HK-2 (cell line): ENCODE results near the gene SPC25.
"Not testable (repeated sequence)": the region's sequence is repeated elsewhere in the genome, so short reads cannot be mapped to it uniquely, and the experiment has no call there.

ENCODE experiments used
- DNase-seq: peaks from one replicate; pipeline ENCODE4 v3.0.0-alpha.2; 2018; ENCODE audit not compliant: unreplicated experiment

SPC25 gene

GRCh38 chr2:168903888-168904287, 13.7 kb upstream of the SPC25 start:
- DNase-seq = no peak

DNA sequence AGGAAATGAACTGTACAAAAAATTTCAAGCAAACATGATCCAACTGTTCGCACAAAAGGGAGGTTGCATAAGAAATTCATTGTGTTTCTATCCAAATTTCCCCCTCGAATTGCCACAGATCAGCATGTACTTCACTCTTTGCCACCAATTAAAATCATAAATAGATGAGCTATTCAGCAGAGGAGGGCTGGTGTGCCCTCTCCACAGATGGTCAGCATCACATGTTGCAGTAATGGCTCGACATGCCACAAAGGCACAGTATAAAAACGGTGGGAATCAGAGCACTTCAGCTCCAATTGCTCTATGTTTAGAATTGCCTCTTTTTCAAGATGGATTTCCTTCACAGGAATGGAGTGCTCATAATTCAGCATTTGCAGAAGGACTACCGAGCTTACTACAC, 10.8 kb upstream of the SPC25 start, which contains the start of gene G6PC2:
Gene G6PC2 (plus strand): TSS at position 289 of the 400 bp plus-strand sequence. CDS start 41 bp downstream, at position 330.
- no peak for DNase-seq

DNA sequence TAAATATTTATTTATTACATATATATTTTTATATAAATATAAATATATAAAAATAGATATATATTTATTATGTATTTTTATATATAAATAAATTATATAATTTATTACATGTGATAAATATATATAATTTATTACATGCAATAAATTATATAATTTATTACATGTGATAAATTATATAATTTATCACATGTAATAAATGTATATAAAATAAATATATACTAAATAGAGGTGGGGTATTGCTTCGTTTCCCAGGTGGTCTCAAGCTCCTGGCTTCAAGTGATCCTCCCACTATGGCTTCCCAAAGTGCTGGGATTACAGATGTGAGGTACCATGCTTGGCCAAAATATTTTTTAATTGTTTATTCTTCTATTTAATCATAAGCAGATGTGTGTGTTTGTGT, 7.2 kb upstream of the SPC25 start:
- DNase-seq = no peak

- DNase-seq = no peak
Observed at GRCh38 chr2:168896783-168897182, 6.6 kb upstream of the SPC25 start.

DNA sequence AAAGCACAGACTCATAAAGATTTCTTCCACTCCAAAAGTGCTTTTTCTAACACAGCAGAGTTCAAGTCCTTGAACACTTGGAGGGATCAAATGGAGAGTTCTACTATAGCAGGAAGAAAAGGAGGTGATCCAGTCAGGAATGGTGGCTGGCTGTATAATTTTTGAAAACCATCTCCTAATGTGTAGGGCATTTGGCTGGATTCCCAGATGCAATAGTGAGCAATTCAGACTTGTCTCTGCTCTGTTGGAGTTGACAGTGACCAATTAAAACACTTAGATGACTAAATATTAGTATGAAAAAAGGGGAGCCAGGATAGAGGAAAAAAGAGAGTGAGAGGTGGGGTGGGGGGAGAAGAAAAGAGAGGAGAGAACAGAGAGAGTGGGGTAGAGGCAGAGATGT, 5.5 kb upstream of the SPC25 start:
- no peak for DNase-seq

- DNase-seq = no peak
Observed at GRCh38 chr2:168894720-168895119, 4.5 kb upstream of the SPC25 start.

DNA sequence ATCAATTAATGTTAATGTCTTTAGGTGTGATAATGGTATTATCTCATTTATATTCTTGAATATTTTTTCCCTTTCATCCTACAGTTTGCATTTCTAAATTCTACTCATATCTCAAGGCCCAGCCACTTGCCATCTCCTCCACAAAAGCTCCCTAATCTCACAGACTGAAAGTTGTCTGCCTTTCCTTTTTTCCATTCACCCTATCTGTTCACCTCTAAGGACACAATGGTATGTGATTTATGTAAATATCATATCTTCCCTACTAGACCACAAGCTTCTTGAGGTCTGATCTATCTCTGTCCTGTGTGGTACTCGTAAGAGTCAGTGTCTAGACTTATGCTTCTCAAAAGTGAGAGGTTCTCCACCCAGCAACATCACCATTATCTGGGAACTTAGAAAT, 3.9 kb upstream of the SPC25 start:
- DNase-seq = no peak

DNA sequence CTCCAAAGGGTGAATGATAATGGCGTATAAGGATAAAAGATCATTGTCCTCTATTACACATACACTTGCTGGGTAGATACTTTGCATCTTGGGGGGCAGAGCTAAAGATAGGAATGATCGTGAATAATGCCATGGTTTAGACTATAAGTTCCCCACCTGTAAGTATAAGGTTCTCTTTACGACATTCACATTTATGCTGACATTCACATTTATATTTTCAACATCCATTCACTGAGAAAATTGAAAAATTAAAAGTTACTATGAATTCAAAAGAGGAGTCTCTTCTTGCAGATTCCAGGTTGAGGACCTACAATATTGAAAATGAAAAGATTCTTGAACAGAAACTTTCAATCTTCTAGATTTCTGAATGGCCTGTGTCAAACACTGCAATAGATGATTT, 2.1 kb upstream of the SPC25 start:
- no peak for DNase-seq

DNA sequence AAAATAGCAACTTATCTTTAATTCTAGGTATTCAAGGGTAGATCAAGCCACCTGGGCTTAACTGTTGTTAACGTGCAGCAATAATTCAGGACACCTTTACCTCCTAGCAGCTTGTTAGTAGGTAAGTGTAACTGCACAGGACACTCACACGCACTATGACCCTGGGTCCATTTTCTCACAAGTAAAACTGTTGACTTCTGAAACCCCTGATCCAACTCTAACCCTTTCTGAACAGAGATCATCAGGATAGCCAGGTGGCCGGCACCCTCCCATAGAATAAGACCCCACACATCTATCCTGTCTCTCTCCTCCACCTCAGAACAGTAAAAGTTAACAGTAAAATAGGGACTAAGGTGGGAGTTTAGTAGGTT, 610 bp downstream of the SPC25 start:
- no peak for DNase-seq

DNA sequence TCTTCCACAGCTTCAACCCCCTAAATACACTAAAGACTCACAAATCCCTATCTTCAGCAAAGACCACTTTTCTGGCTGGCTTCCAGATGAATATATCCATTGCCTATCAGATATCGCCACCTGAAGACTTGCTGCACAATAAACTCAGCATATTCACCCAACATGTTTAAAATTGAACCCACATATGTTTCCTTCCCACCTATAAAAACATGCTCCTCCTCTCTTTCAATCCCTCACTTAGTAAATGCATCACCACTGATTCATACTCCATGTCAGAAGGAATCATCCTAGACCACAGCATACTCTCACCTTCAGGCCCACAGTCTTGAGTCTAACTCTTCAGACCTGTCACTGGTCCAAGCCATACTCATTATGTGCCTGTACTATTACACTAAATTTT, 5.3 kb downstream of the SPC25 start:
- peak; percentile 4 for DNase-seq

- DNase-seq = not testable (repeated sequence)
Observed at GRCh38 chr2:168882163-168882562, 8.1 kb downstream of the SPC25 start.

DNA sequence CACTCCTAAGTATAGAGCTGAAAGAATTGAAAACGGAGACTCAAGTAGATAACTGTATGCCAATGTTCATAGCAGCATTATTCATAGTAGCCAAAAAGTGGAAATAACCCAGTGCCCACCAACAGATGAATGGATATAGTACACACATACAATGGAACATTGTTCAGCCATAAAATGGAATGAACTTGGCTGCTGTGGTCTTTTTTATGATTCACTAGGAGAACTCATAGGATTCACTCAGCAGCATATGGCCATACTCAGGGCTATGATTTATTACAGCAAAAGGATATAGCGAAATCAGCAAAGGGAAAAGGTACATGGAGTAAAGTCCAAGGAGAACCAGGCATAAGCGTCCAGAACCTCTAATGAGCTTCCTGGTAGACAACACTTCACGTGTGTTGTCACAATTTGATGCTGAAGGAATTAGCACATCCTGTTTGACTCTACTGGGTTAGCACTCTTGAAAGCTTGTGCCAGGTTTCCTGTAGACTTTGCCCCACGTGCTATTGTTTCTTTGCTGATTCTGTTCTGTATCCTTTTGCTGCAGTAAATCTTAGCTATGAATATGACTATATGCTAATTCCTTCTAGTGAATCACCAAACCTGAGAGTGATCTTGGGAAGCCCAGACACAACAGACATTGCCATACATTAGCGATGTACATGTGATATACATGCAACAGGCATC, 15.7 kb downstream of the SPC25 start:
- DNase-seq = no peak

DNA sequence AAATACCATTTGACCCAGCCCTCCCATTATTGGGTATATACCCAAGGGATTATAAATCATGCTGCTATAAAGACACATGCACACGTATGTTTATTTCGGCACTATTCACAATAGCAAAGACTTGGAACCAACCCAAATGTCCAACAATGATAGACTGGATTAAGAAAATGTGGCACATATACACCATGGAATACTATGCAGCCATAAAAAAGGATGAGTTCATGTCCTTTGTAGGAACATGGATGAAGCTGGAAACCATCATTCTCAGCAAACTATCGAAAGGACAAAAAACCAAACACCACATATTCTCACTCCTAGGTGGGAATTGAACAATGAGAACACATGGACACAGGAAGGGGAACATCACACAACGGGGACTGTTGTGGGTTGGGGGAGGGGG, 19.4 kb downstream of the SPC25 start:
- DNase-seq = not testable (repeated sequence)

DNA sequence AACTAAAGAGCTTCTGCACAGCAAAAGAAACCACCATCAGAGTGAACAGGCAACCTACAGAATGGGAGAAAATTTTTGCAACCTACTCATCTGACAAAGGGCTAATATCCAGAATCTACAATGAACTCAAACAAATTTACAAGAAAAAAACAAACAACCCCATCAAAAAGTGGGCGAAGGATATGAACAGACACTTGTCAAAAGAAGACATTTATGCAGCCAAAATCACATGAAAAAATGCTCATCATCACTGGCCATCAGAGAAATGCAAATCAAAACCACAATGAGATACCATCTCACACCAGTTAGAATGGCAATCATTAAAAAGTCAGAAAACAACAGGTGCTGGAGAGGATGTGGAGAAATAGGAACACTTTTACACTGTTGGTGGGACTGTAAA, 19.9 kb downstream of the SPC25 start:
- DNase-seq = not testable (repeated sequence)

- DNase-seq = not testable (repeated sequence)
Observed at GRCh38 chr2:168867164-168867563, 23.1 kb downstream of the SPC25 start.

- no peak for DNase-seq
Observed at GRCh38 chr2:168858146-168858545, 32.1 kb downstream of the SPC25 start.

GRCh38 chr2:168855601-168856000, 34.6 kb downstream of the SPC25 start:
- no peak for DNase-seq

GRCh38 chr2:168854651-168855050, 35.6 kb downstream of the SPC25 start:
- DNase-seq = no peak

- no peak for DNase-seq
Observed at GRCh38 chr2:168853471-168853870, 36.8 kb downstream of the SPC25 start.

DNA sequence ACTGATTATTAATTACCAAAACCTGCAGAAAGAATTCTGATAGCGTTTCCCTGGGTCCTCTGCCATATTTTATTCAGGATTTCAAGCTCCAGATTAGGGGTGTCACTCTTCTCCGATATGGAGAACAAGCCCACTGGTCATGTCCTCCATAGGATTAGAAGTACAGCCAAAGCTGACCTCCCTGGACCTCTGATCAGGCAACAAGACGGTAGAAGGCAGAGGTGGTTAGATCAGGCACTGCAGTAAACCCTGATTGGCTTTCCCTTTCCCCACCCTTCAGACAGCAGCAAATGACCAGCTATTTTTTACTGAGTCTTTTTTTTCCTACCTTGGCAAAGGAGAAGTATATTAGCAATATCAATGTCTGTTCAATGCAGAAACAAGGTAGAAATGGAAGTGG, 37.7 kb downstream of the SPC25 start:
- DNase-seq = no peak

DNA sequence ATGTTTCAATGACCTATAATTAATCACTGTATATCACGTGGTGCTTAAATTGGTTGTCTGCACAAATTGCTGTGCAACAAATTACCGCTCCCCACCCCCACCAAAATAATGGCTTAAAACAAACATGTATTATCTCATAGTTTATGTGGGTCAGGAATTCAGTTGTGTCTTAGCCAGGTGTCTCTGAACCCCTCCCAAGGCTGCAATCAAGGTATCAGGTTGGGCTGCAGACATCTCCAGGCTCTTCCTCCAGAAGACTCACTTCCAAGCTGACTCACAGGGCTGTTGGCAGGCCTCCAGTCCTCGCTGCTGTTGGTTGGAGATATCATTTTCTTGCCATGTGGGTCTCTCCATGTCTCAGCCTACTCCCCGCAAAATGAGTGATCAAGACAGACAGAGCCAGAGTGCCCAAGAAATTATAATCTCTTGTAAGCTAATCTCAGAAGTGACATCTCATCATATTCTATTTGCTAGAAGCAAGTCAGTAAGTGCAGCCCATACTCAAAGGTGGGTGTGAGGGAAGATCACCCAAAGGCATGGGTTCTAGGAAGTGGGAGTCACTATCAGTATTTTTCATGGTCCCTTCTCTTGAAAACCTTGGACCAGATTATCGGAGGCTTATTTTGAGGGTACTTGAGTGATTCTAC, 38.4 kb downstream of the SPC25 start:
- peak; percentile 58 for DNase-seq

DNA sequence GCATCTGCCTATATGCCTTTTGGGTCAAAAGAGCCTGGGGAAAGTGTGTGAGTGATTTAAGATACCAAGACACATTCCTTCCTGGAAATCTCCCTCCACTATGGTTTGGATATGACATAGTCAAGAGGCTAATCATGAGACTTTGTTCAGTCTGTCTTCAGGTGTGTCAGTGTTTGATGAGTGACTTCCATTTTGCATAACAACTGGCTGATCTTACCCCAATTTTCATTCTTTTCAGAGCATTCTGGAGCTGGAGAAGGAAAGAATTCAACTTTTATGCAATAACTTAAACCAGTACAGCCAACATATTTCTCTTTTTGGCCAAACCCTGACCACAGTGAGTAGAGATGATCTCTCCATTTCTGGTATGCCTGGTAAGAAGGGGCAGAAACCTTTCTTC, 39.4 kb downstream of the SPC25 start:
- DNase-seq = no peak

DNA sequence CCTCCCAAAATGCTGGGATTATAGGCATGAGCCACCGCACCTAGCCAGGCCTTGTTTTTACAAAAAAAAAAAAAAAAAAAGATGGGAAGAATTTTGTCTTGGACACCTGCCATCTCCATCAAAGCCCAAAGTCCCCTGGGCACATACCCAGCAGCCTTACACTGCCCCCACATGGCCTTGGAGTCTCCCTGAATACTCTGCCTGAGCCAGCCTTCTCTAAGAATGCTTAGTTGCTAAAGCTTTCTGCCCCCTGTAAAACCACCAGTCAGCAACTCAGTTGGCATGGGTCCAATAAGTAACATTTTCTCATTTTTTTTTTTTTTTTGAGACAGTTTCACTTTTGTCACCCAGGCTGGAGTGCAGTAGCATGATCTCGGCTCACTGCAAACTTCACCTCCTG, 40.6 kb downstream of the SPC25 start:
- peak; percentile 12 for DNase-seq

DNA sequence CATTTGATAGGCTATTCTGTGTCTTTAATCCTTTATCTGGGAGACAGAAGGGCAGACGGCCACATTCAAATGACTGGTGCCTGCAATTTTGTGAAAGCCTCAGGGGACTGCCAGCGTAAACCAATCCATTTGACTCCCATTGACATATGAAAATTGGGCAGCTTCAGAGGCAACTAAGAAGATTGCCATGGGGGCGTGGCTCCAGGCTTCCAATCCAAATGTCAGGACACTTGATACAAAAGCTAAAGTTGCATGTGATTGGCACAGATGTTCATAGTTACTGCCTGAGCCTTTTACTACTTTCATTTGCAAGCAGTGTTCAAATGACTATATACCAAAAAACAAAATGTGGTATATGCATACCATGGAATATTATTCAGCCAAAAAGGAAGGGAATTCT, 42.0 kb downstream of the SPC25 start:
- DNase-seq = no peak
